Fibroblast of lung (primary cell): ENCODE results near the gene MAD2L1BP.

Source experiments
- EZH2 ChIP-seq: IDR thresholded peaks from 2 replicates; pipeline ENCODE4 v1.5.1; 2012; ENCODE audit warnings: low read length, control low read depth, mild to moderate bottlenecking; ENCODE audit errors: missing control alignments
- TF ChIP-seq, protein P1 (sequence below), 2 donors: IDR thresholded peaks in 1 of 2; conservative IDR thresholded peaks in 1 of 2; 1 replicate in 1 of 2; 2 replicates in 1 of 2; pipeline ENCODE4 v1.5.1; 2011 to 2012; ENCODE audit warnings: low read length in 2 of 2, control low read depth in 1 of 2, inconsistent platforms in 1 of 2, low read depth in 1 of 2, mild to moderate bottlenecking in 1 of 2

- TF ChIP-seq, protein P1, sequence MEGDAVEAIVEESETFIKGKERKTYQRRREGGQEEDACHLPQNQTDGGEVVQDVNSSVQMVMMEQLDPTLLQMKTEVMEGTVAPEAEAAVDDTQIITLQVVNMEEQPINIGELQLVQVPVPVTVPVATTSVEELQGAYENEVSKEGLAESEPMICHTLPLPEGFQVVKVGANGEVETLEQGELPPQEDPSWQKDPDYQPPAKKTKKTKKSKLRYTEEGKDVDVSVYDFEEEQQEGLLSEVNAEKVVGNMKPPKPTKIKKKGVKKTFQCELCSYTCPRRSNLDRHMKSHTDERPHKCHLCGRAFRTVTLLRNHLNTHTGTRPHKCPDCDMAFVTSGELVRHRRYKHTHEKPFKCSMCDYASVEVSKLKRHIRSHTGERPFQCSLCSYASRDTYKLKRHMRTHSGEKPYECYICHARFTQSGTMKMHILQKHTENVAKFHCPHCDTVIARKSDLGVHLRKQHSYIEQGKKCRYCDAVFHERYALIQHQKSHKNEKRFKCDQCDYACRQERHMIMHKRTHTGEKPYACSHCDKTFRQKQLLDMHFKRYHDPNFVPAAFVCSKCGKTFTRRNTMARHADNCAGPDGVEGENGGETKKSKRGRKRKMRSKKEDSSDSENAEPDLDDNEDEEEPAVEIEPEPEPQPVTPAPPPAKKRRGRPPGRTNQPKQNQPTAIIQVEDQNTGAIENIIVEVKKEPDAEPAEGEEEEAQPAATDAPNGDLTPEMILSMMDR (conservative IDR thresholded peaks at IDR 0.05 in 1 of 2, IDR thresholded peaks at IDR 0.05 in 1 of 2; ENCODE audit: low read depth in 1 of 2, low read length in 2 of 2): no peak
- TF ChIP-seq EZH2: no peak
These were observed 45.7 kb downstream of the MAD2L1BP start for GRCh38 chr6:43681303-43681702.
